ENCODE measurements around the gene ANKRD33B.

GRCh38 chr5:10565785-10566542 is 2.1 kb downstream of the ANKRD33B start:
- TF ChIP-seq CTCF (IDR thresholded peaks at IDR 0.05) (no peak), POLR2A (IDR thresholded peaks at IDR 0.05) (no peak)
